Measurements from ENCODE around the gene IL15RA. TPM values are rescaled to one million over a fixed set of nuclear protein-coding genes. Genes with fewer than 3 reads are reported as not detected.

Gene IL15RA
- total RNA-seq = 5.6 and 7.7 TPM in 2 replicates

GRCh38 chr10:5977471-5978229 lies at the start of gene IL15RA:
Gene IL15RA (minus strand): TSS chr10:5977543. CDS start chr10:5977492, 51 bp downstream.

Other genes with a start within 250 kb of the IL15RA start
- gene GDI2, start 164.1 kb downstream of the IL15RA start, total RNA-seq = 284 and 319 TPM in 2 replicates
- gene ANKRD16, start 87.7 kb downstream of the IL15RA start, total RNA-seq = 8.6 and 10.3 TPM in 2 replicates
- gene FBH1, start 87.3 kb downstream of the IL15RA start, total RNA-seq = 49.1 and 56.5 TPM in 2 replicates
- not detected in 2 replicates for gene IL2RA, start 84.8 kb upstream of the IL15RA start, total RNA-seq
- gene RBM17, start 111.5 kb upstream of the IL15RA start, total RNA-seq = 18.9 and 33.1 TPM in 2 replicates
- 18.4 and 29.2 TPM in 2 replicates for gene PFKFB3, start 225.4 kb upstream of the IL15RA start, total RNA-seq

Measured in mesangial cell (primary cell).